HG03097 (cell line): Measurements from ENCODE around the gene UGT1A7.

Experiments
- ATAC-seq: cut with Tn5 transposase; IDR thresholded peaks from one replicate; pipeline ENCODE4 v1.9.1; 2021; ENCODE audit not compliant: unreplicated experiment, low FRiP score

Gene UGT1A7

GRCh38 chr2:233794128-233794658 lies 112.5 kb downstream of the UGT1A7 start:
- no peak for ATAC-seq

DNA sequence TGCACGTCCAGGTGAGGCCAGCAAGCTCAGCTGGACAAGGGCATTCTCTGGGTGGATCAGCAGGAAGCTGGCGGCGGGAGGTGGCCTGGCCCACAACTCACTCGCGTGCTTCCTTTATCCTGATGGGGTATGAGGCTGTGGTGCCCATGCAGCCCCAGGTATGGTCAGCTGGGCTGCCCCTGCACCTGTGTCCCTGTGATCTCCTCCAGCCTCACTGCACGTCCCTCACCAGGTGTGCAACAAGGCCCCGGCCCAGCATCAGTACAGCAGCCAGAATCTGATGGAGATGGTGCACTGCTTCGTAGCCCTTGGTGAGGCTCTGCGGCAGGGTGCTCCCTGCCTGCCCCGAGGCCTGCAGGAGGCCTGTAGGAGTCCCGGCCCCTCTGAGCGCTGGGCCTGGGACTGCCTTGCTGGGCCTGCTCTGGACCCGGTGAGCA lies 114.1 kb downstream of the UGT1A7 start:
- no peak for ATAC-seq

- no peak for ATAC-seq
Measured at GRCh38 chr2:233796254-233796653, 114.6 kb downstream of the UGT1A7 start.

GRCh38 chr2:233798335-233799086 lies 116.8 kb downstream of the UGT1A7 start:
- no peak for ATAC-seq

- no peak for ATAC-seq
Measured at GRCh38 chr2:233799087-233799665, 117.5 kb downstream of the UGT1A7 start.

DNA sequence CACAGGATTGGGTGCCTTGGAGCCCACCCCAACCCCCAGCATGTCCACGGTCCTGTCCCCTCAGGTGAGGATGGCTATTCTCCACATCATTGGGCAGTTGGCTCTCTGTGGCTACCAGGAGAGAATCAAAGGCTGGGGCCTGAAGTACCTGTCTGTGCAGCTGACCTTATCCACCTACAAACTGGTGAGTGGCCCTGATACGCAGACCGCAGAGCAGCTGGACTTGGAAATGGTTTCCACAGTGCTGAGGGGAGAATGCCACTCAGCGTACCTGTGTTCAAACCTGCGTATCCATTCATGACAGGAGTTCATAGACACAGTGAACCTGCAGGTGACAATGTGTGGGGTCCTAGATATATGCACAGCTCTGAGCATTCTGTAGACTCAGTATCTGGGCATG lies 118.0 kb downstream of the UGT1A7 start:
- ATAC-seq, result no peak

GRCh38 chr2:233800208-233800607 lies 118.5 kb downstream of the UGT1A7 start:
- ATAC-seq, result no peak

DNA sequence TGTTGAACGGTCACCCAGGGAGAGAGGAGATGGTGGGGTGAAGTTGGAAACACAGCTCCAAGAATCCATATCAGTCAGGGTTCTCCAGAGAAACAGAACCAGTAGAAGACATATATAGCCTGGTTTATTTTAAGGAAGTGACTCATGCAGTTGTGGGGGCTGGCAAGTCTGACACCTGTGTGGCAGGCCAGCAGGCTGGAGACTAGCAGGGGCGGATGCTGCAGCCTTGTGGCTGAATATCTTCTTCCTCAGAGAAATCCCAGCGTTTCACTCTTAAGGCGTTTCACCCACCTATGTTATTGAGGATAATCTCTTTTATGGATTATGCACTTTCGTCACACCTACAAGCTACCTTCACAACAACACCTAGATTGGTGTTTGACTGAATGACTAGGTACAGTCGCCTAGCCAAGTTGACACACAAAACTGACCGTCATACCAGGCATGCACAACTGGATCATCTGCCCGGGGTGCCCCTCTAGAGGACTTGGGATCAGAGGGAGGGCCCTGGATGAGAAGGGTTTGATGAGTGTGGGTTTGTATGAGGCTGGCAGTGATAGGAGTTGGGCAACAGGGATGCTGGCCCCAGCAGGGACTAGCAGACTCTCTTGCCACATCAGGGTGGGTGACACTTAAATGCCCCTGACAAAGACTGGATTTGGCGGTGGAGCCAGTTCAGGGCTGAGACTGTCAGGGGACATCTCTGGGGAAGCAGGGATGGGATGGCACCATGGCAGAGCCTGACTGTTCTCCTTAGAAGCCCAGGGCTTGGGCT lies 119.8 kb downstream of the UGT1A7 start:
- no peak for ATAC-seq

- no peak for ATAC-seq
Measured at GRCh38 chr2:233802132-233802815, 120.6 kb downstream of the UGT1A7 start.

- ATAC-seq, result no peak
Measured at GRCh38 chr2:233803292-233803911, 121.7 kb downstream of the UGT1A7 start.

GRCh38 chr2:233803994-233804393 lies 122.3 kb downstream of the UGT1A7 start:
- ATAC-seq, result no peak

- no peak for ATAC-seq
Measured at GRCh38 chr2:233807215-233807865, 125.6 kb downstream of the UGT1A7 start.

DNA sequence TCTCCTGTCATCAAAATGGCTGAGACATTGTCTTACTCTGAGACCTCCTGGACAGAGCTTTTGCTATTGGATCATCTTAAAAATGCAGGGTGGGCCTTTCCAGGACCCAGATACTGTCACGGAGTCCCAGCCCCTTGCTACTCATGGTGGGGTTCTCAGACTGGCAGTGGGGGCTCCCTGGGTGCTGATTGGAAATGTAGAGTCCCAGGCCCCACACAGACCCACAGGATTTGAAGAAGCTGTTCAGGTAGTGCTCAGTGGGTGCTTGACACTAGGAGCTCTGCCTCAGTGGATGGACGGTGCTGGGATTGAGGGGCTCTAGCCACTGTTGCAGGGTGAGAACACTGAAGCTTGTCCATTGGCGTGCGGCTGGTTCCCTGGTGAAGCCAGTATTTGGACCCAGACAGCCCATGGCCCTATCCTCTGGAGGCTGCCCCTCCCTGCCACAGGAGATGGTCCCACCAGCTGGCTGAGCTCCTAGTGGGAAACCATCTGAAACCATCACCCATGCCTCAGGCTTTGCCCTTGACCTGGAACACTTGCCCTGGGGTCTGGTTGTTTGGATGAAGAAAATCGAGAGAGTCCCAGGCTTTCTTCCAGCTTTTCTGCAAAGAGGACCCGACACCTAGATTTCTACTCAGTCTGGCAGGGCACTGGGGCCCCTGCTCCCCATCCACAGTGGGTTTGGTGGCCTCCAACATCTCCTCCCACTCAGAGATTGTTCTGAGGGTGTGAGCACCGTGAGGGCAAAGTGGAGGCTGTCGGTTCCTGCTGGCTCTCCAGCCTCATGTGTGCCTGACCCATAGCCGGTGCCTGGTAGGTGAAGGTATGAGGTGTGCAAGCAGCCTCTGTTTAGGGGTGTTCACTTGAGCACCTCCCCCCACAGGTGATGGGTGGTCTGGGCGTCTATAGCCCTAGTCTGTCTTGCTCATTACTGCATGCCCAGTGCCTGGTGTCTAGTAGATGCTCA lies 126.5 kb downstream of the UGT1A7 start:
- ATAC-seq, result no peak

- ATAC-seq, result no peak
Measured at GRCh38 chr2:233810385-233810784, 128.7 kb downstream of the UGT1A7 start.

DNA sequence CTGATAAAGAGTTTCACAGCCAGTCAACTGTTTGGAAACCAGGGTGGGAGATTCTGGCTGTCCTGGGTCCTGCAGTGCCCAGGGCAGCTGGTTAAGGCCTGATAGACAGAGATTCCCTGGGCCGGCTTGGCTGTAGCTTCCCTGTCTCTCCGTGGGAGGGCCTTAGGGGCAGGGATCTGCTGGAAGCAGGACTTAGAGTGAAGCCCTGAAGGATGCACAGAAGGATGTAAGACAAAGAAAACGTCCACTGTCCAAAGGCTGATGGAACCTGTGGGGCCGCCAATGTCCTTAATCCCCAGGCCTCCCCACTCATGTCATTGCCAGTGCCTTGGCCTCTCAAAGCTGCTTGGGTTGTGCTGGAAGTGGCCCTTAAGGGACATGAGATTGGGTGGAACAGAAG lies 129.4 kb downstream of the UGT1A7 start:
- no peak for ATAC-seq

DNA sequence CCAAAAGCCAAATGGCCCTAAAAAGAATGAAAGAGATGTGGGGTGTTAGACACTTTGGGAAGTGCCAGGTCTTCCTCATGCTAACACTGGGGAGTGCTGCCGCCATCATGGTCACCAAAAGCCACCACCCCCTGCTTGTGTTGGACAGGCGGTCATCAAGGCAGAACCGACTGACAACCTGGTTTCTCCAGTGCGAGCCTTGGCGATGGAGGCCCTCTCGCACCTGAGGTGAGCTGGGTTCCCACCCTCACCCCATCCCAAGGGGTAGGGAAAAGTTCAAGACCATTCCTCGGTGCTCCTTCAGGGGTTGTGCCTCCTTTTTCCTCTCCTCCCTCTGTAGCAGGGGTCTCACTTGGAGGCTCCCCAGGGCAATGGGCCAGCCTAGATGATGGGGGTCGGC lies 130.0 kb downstream of the UGT1A7 start:
- ATAC-seq, result no peak

- ATAC-seq, result no peak
Measured at GRCh38 chr2:233813236-233814055, 131.7 kb downstream of the UGT1A7 start.
